K562 (cell line): ENCODE measurements around the gene C6orf47.

Source experiments
- ARNT ChIP-seq, 2 experiments: fragments of 450-650 bp; IDR thresholded peaks; 2 replicates each; pipeline ENCODE4 v1.6.1; 2016; ENCODE audit warnings: mild to moderate bottlenecking in 1 of 2
- EP300 ChIP-seq: IDR thresholded peaks from 2 replicates; pipeline ENCODE4 v1.6.1; 2012; ENCODE audit warnings: low read length, improper control_type of control experiment
- EZH2 ChIP-seq: IDR thresholded peaks from 2 replicates; pipeline ENCODE4 v1.6.1; 2012; ENCODE audit warnings: low read depth, mild to moderate bottlenecking, inconsistent platforms, low read length, borderline replicate concordance
- JUNB ChIP-seq: fragments of 450-650 bp; formaldehyde crosslinking; conservative IDR thresholded peaks from 2 replicates; pipeline ENCODE4 v1.4.0; 2020; ENCODE audit warnings: mild to moderate bottlenecking
- SMC3 ChIP-seq: conservative IDR thresholded peaks from 2 replicates; pipeline ENCODE4 v1.6.1; 2011; ENCODE audit warnings: low read depth, low read length, improper control_type of control experiment; ENCODE audit not compliant: insufficient read depth
- ZNF23 ChIP-seq: fragments of 250-450 bp; sonication (Bioruptor Pico); IDR thresholded peaks from 2 replicates; pipeline ENCODE4 v1.4.0; 2020; ENCODE audit warnings: mild to moderate bottlenecking
- ZNF583 ChIP-seq: fragments of 250-450 bp; sonication (Bioruptor Pico); IDR thresholded peaks from 2 replicates; pipeline ENCODE4 v1.4.0; 2020

- TF ChIP-seq ARNT (IDR thresholded peaks at IDR 0.05) (no peak), SMC3 (no peak), ZNF583 (CRISPR knock-in tag) (no peak), EP300 (no peak), EZH2 (no peak), JUNB (CRISPR knock-in tag) (no peak), ZNF23 (no peak)
Observed at GRCh38 chr6:31708224-31708623, 47.6 kb upstream of the C6orf47 start.
